NCI-H2227 (cell line): ENCODE measurements around the gene NCOA4.
A peak's percentile ranks its signal among the peaks of the same experiment; 100 is the strongest.
"Not testable (repeated sequence)": the region's sequence is repeated elsewhere in the genome, so short reads cannot be mapped to it uniquely, and the experiment has no call there.

Source experiments
- DNase-seq: peaks from one replicate; lab custom pipeline; 2025; ENCODE audit not compliant: unreplicated experiment; lab: John Stamatoyannopoulos, UW

NCOA4 gene

GRCh38 chr10:45985590-45985989 is 44.8 kb downstream of the NCOA4 start:
- DNase-seq: not testable (repeated sequence)

- DNase-seq: not testable (repeated sequence)
Observed at GRCh38 chr10:45984473-45984872, 46.0 kb downstream of the NCOA4 start.

GRCh38 chr10:45983538-45984186 is 46.8 kb downstream of the NCOA4 start:
- peak; percentile 18 for DNase-seq

- not testable (repeated sequence) for DNase-seq
Observed at GRCh38 chr10:45981367-45981766, 49.1 kb downstream of the NCOA4 start.

- DNase-seq: not testable (repeated sequence)
Observed at GRCh38 chr10:45978554-45978953, 51.9 kb downstream of the NCOA4 start.

GRCh38 chr10:45974041-45974440 is 56.4 kb downstream of the NCOA4 start:
- DNase-seq: not testable (repeated sequence)

- DNase-seq: peak; percentile 6
Observed at GRCh38 chr10:45972813-45973169, 57.6 kb downstream of the NCOA4 start.

GRCh38 chr10:45972106-45972812 is 58.2 kb downstream of the NCOA4 start, which contains the start of gene TIMM23:
TIMM23 (plus strand) TSS chr10:45972489; CDS start chr10:45972625, 136 bp downstream.
- DNase-seq: peak; percentile 87

GRCh38 chr10:45971742-45972105 is 58.7 kb downstream of the NCOA4 start:
- not testable (repeated sequence) for DNase-seq

GRCh38 chr10:45971019-45971418 is 59.4 kb downstream of the NCOA4 start:
- not testable (repeated sequence) for DNase-seq

GRCh38 chr10:45962686-45963452 is 67.6 kb downstream of the NCOA4 start:
- DNase-seq: not testable (repeated sequence)

- DNase-seq: not testable (repeated sequence)
Observed at GRCh38 chr10:45957928-45958327, 72.5 kb downstream of the NCOA4 start.

- not testable (repeated sequence) for DNase-seq
Observed at GRCh38 chr10:45956634-45957033, 73.8 kb downstream of the NCOA4 start.
